Astrocyte of the spinal cord (primary cell): ENCODE measurements around the gene CHCHD3.

Source experiments
- DNase-seq: peaks from one replicate; pipeline ENCODE4 v3.0.0; 2011; ENCODE audit warnings: low read depth, low spot score
- H3K4me3 ChIP-seq: 2 replicates; pipeline ENCODE4 v1.5.1; 2011; ENCODE audit warnings: low read depth, mild to moderate bottlenecking, low read length, moderate library complexity
- in situ Hi-C: cut with HindIII; loops from 2 replicates; pipeline ENCODE4 v1.10.0; 2017; ENCODE audit warnings: low sequenced_read_pairs
- TF ChIP-seq, protein P1 (sequence below): IDR thresholded peaks from 2 replicates; pipeline ENCODE4 v1.5.1; 2012; ENCODE audit warnings: low read depth, mild to moderate bottlenecking, low read length, inconsistent platforms

CHCHD3 gene

DNA sequence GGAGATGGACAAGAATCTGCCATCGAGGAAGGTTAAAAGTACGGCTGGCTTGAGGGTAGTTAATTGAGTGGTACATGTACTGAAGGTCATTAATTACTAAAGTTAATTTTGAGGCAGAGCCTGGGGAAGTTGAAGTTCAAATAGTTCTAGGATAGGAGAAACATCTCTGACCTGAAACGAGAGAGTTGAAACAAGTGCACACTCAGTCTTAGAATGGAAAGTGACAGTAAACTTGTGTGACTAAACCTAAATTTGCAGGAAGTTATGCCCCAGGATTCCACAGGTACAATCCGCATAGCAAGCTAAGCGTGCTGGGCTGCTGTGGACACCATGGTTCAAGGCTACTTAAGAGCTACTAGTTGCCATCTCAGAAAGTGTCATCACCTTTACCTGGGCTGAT, 209.9 kb downstream of the CHCHD3 start:
- no peak for DNase-seq
- TF ChIP-seq, protein P1, sequence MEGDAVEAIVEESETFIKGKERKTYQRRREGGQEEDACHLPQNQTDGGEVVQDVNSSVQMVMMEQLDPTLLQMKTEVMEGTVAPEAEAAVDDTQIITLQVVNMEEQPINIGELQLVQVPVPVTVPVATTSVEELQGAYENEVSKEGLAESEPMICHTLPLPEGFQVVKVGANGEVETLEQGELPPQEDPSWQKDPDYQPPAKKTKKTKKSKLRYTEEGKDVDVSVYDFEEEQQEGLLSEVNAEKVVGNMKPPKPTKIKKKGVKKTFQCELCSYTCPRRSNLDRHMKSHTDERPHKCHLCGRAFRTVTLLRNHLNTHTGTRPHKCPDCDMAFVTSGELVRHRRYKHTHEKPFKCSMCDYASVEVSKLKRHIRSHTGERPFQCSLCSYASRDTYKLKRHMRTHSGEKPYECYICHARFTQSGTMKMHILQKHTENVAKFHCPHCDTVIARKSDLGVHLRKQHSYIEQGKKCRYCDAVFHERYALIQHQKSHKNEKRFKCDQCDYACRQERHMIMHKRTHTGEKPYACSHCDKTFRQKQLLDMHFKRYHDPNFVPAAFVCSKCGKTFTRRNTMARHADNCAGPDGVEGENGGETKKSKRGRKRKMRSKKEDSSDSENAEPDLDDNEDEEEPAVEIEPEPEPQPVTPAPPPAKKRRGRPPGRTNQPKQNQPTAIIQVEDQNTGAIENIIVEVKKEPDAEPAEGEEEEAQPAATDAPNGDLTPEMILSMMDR: no peak
- in situ Hi-C loops: no loop called here
- no peak overlapping the region for H3K4me3 ChIP-seq

DNA sequence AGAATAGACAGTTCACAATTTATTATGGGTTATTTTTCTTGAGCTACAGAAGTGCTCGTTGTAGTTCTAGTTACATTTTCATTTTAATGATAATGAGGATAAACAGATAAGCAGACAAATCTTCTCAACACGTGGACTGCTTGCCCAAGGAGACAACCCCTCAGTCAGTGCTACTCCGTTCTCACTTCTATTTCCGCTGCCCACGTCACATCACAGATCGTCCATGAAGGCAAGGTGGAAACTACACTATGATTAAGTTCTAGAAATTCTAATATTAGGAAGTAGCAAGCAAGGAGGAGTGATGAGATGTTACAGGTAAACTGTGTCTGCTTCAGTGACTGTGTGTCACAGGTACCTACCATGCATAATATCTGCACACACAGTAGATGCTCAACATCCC, 210.5 kb downstream of the CHCHD3 start:
- no peak overlapping the region for H3K4me3 ChIP-seq
- in situ Hi-C loops: no loop called here
- no peak for DNase-seq
- TF ChIP-seq, protein P1: no peak

DNA sequence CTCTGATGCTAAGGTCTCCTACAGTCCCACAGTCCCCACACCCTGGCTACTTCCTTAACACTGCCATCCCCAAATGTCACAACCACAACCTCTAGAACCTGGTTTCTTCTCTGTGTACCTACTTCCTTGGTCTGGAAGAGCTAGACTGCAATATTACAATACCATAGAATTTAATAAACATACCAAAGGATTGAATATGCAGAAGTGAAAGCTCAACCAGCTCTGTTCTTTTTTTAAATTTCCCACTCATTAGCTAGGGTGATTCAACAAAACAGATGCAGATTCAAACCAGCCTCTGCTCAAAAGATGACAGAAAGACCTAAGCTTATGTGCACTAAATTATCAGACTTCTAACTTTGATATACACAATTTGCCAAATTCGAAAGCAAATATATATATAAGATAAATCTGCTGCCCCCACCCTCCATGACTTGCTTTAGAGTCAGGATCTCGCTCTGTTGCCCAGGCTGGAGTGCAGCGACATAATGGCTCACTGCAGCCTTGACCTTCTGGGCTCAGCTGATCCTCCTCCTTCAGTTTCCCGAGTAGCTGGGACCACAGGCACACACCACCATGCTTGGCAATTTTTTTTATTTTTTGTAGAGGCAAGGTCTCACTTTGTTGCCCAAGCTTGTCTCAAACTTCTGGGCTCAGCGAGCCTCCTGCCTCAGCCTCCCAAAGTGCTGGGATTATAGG, 212.6 kb downstream of the CHCHD3 start:
- no peak for DNase-seq
- no peak overlapping the region for H3K4me3 ChIP-seq
- in situ Hi-C loops: no loop called here
- TF ChIP-seq, protein P1: no peak

DNA sequence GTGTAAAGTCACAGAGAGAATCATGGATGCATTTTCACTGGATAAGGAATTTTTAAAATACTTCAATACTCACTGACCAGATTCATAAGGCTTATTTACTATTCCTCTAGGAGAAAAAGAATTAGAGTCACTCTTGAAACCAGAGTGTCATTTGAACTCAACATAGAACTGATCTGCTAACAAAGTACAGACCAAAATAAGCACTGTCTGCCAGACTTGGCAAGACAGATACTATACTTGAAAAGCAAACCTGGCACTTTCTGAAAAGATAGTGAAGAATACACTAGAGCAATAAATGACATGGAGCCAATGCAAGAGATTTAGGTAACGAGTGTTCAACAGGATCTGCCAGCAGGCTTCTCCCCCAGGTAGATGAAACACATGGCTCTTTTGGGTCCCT, 215.3 kb downstream of the CHCHD3 start:
- no peak for DNase-seq
- no peak overlapping the region for H3K4me3 ChIP-seq
- TF ChIP-seq, protein P1: no peak
- in situ Hi-C loops: no loop called here

DNA sequence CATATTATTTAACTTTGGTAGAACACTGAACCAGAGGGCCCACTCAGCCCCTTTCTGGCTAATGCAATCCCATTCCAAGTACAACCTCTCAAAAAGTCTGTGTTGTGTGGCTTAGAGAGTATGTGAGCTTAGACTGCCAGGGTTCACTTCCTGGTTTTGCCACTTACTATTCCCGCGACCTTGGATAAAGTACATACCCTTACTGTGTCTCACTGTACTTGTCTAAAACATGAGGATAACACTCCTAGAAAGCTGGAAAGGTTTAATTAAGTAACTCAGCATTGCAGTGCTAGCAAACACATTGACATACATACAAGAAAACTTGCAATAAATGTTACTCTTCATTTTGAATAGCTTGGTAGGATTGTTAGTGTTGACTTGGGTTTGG, 215.8 kb downstream of the CHCHD3 start:
- TF ChIP-seq, protein P1: no peak
- in situ Hi-C loops: no loop called here
- H3K4me3 ChIP-seq: no peak overlapping the region
- no peak for DNase-seq

DNA sequence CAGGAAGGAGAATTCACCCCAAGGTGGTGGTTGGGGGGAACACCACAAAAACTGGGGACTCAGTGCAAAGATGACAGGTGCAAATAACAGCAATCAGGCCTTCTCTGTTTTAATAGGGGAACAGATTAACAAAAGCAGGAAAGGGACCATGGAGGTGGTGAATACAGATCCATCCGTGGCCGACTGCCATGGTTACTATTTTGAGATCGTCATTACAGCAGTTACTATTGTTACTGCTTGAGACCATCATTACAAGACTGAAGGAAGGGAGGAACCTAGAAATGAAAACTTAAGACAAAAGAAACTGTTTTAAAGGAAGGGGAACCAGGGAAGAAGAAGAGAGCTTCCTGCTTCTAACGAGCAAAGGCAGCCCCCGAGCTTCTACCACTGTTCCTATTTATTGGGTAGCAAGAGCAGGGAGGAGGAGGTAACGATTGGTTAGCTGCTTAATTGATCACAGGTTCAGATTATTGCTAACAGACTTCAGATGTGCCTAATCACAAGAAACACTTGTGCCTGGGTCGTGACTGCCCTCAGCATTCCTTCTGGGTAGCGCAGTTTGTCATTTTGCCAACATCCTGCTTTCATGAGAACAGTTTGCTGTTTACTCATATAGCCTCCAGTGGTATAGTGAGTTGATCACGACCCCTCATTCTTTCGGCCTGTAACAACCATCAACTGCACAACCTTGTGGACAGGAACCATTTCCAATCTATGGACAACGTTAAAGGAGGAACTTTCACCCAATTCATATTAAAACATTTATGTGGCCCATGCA, 216.3 kb downstream of the CHCHD3 start:
- peak; percentile 23 for DNase-seq
- TF ChIP-seq, protein P1: no peak
- in situ Hi-C loops: no loop called here
- H3K4me3 ChIP-seq: no peak overlapping the region
